HepG2 (cell line): ENCODE measurements around the gene NUTF2. TPM values are rescaled to one million over a fixed set of nuclear protein-coding genes. Genes with fewer than 3 reads are reported as not detected.
A peak's percentile ranks its signal among the peaks of the same experiment; 100 is the strongest.

Experiments used
- ATM ChIP-seq: fragments of 450-650 bp; IDR thresholded peaks from 2 replicates; pipeline ENCODE4 v1.7.1; 2017; ENCODE audit warnings: mild to moderate bottlenecking, borderline replicate concordance
- CERS6 ChIP-seq: sonication (generic); formaldehyde crosslinking; IDR thresholded peaks from 2 replicates; pipeline ENCODE4 v1.5.0; 2020; ENCODE audit warnings: missing genetic modification reagents
- IKZF1 ChIP-seq: fragments of 450-650 bp; IDR thresholded peaks from 2 replicates; pipeline ENCODE4 v1.7.1; 2016
- KDM4B ChIP-seq: sonication (generic); formaldehyde crosslinking; IDR thresholded peaks from 2 replicates; pipeline ENCODE4 v1.4.0; 2020; ENCODE audit warnings: missing genetic modification reagents
- MAX ChIP-seq: IDR thresholded peaks from 2 replicates; pipeline ENCODE4 v1.6.1; 2012; ENCODE audit warnings: inconsistent platforms
- MIXL1 ChIP-seq: IDR thresholded peaks from 2 replicates; pipeline ENCODE4 v1.6.1; 2016
- NFKB2 ChIP-seq: sonication (generic); formaldehyde crosslinking; IDR thresholded peaks from 2 replicates; pipeline ENCODE4 v1.4.0; 2020; ENCODE audit warnings: missing genetic modification reagents, borderline replicate concordance
- PATZ1 ChIP-seq: sonication (generic); formaldehyde crosslinking; IDR thresholded peaks from 2 replicates; pipeline ENCODE4 v1.4.0; 2020; ENCODE audit warnings: missing genetic modification reagents
- PRDM10 ChIP-seq: sonication (generic); formaldehyde crosslinking; IDR thresholded peaks from 2 replicates; pipeline ENCODE4 v1.4.0; 2020; ENCODE audit warnings: low read depth, missing genetic modification reagents
- REL ChIP-seq: sonication (generic); formaldehyde crosslinking; conservative IDR thresholded peaks from 2 replicates; pipeline ENCODE4 v1.8.0; 2022; ENCODE audit warnings: mild to moderate bottlenecking, missing genetic modification reagents, moderate library complexity
- RELA ChIP-seq: sonication (generic); formaldehyde crosslinking; IDR thresholded peaks from 2 replicates; pipeline ENCODE4 v1.4.0; 2020; ENCODE audit warnings: missing genetic modification reagents
- REPIN1 ChIP-seq: sonication (generic); formaldehyde crosslinking; IDR thresholded peaks from 2 replicates; pipeline ENCODE4 v1.8.0; 2022; ENCODE audit warnings: missing genetic modification reagents, low read depth, mild to moderate bottlenecking, borderline replicate concordance
- ZFYVE20 ChIP-seq: sonication (generic); formaldehyde crosslinking; IDR thresholded peaks from 2 replicates; pipeline ENCODE4 v1.8.0; 2023; ENCODE audit warnings: low read depth, mild to moderate bottlenecking, moderate library complexity, missing genetic modification reagents, borderline replicate concordance
- ZNF205 ChIP-seq: IDR thresholded peaks from 2 replicates; pipeline ENCODE4 v1.6.1; 2018; ENCODE audit warnings: missing biosample characterization, missing genetic modification reagents
- ZNF589 ChIP-seq: sonication (generic); formaldehyde crosslinking; conservative IDR thresholded peaks from 2 replicates; pipeline ENCODE4 v1.8.0; 2022; ENCODE audit warnings: mild to moderate bottlenecking, moderate library complexity, missing genetic modification reagents
- ZNF713 ChIP-seq: sonication (generic); formaldehyde crosslinking; IDR thresholded peaks from 2 replicates; pipeline ENCODE4 v1.4.0; 2020; ENCODE audit warnings: mild to moderate bottlenecking, missing genetic modification reagents
- polyA plus RNA-seq, 8 experiments: library from polyadenylated mRNA; depleted of rRNA in 3 of 8; stranded (reverse) in 7 of 8; unstranded in 1 of 8; fragments of >200 nt; fragmentation: Illumina TruSeq in 4 of 8; extraction: Trizol in 4 of 8; gene quantifications; 2 replicates each; pipeline versions ENCODE4 v1.2.1 to v1.2.3, GENCODE V29; 2011 to 2016; ENCODE audit warnings: low read depth in 4 of 8, missing spikeins in 1 of 8, mixed read lengths in 1 of 8; ENCODE audit not compliant: insufficient read depth in 1 of 8
- total RNA-seq, 5 experiments: library from RNA; depleted of rRNA; stranded (reverse); fragments of >200 nt; fragmentation: Illumina TruSeq; extraction: Trizol; gene quantifications; 2 replicates each; pipeline ENCODE4 v1.2.3, GENCODE V29; 2016; ENCODE audit warnings: low read depth in 1 of 5

The NUTF2 gene
- total and polyA plus RNA-seq, 2 of the 13 experiments (the other 11 are each of a cell fraction or from before 2014, with no cell fraction given): 168 to 214 TPM

- TF ChIP-seq ZNF205: 0 out of 2 replicates have a peak, but pooled peaks have one; percentile 23
- no peak for TF ChIP-seq ZNF713
- no peak for TF ChIP-seq PRDM10 (CRISPR knock-in tag)
- TF ChIP-seq PATZ1: 0 out of 2 replicates have a peak, but pooled peaks have one; percentile 7
- peak; percentile 69 for TF ChIP-seq MAX
- TF ChIP-seq RELA (CRISPR knock-in tag): no peak
- peak; percentile 88; the same call in 1 of the 2 replicates for TF ChIP-seq NFKB2 (CRISPR knock-in tag)
- no peak for TF ChIP-seq ATM
- TF ChIP-seq REL (CRISPR knock-in tag): 0 out of 2 replicates have a peak, but pooled peaks have one; percentile 33
- TF ChIP-seq CERS6 (CRISPR knock-in tag): peak; percentile 85; the same call in 1 of the 2 replicates
- TF ChIP-seq ZNF589 (CRISPR knock-in tag): no peak
- peak; percentile 89; the same call in 1 of the 2 replicates for TF ChIP-seq ZFYVE20 (CRISPR knock-in tag)
- TF ChIP-seq IKZF1: no peak
- no peak for TF ChIP-seq REPIN1
- TF ChIP-seq MIXL1 (CRISPR knock-in tag): 0 out of 2 replicates have a peak, but pooled peaks have one; percentile 5
- no peak for TF ChIP-seq KDM4B (CRISPR knock-in tag)
Observed at GRCh38 chr16:67892899-67893742, 46.4 kb downstream of the NUTF2 start, which contains the start of gene PSKH1 (continued).
